Hematopoietic multipotent progenitor cell (in vitro differentiated cells): Measurements from ENCODE around the gene ARID1B. TPM values are rescaled to one million over a fixed set of nuclear protein-coding genes. Genes with fewer than 3 reads are reported as not detected.
"Not testable (repeated sequence)": the region's sequence is repeated elsewhere in the genome, so short reads cannot be mapped to it uniquely, and the experiment has no call there.

Experiments used
- DNase-seq, 3 donors: peaks; one replicate each; pipeline ENCODE4 v3.0.0-alpha.2; 2011 to 2015; ENCODE audit warnings: low read depth in 2 of 3, low spot score in 2 of 3
- total RNA-seq: library from RNA; depleted of rRNA; stranded (reverse); fragments of >200 nt; gene quantifications from one replicate; pipeline ENCODE4 v1.2.3, GENCODE V29; 2012

ARID1B gene
- total RNA-seq, 1 donor = 107 TPM

GRCh38 chr6:157036245-157036711 lies 259.1 kb downstream of the ARID1B start:
- peak in 1 of 3 donors; percentile 65 for DNase-seq

DNA sequence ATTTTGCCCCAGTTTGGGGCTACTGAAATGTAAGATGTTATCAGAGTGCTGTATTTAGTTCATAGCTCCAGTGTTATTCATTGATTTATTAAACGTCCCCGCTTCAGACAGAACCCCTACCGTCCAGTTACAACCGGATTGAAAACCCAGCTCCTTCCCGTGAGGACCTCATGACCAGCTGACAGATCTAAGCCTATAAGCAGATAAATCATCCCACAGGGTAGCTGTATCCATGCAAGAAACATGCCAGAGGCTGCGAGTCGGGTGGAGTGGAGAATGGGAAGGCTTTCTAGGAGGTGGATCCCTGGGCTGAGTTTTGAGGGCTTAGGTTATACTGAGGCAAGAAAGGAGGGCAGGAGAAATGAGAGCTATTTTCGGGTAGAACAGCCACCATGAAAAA lies 260.0 kb downstream of the ARID1B start:
- no peak for DNase-seq

- DNase-seq = no peak
These were observed 261.4 kb downstream of the ARID1B start for GRCh38 chr6:157038610-157039009.

- DNase-seq = not testable (repeated sequence)
These were observed 262.5 kb downstream of the ARID1B start for GRCh38 chr6:157039639-157040038.

GRCh38 chr6:157040191-157040590 lies 263.0 kb downstream of the ARID1B start:
- no peak for DNase-seq

GRCh38 chr6:157045831-157046454 lies 268.8 kb downstream of the ARID1B start:
- no peak for DNase-seq

DNA sequence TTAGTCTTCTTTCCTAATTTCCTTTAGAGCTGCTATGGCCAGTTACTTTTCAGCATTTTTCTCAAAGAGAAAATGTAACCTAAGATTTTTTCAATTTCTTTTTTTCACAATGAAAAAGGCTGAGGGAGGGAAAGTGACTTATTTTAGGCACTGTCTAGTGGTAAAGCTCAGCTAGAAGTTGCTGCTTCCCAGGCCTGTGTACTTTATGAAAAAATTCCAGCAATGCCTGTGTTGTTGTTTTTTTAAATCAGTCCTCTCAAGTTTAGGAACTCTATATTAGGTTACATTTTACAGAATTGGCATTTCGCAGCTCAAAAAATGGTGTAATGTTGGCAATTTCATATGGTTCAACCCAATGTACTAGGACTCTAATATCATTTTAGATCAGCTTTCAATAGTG lies 269.6 kb downstream of the ARID1B start:
- DNase-seq = no peak

DNA sequence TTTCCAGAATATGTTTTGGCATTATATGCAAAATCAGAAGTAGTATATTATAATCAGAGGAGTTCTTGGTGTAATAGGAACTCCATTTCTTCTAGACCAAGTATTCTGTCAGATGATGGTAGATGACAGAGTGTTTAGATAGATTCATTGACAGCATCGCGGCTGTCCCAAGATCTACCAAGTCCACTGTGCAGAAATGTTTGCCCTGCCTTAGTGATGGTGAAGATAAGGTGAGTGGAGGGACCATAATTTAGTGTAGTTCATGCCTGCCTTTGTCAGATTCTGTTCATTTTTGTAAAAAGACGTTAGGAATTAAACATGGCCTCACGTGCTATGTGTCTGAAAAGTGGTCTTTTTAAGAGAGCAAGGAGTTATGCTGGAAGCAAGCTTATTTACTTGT lies 270.1 kb downstream of the ARID1B start:
- DNase-seq = no peak

DNA sequence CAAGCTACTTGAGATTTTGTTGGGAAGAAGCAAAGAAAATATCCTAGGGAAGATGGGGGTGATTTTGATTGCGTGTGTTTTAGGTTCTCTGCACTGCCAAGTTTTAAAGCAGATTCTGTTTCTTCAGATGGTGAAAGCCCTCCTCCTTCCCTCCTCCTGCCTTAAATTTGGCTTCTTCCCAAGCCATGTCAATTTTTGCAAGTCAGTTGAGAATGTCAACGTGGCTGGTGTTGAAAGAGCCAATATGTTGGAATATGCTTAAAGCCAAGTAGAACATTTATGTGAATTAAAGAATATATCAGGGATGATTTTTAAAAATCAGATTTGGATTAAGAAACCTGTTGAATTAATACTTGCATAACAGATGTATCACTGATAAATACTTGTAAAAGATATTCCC lies 270.8 kb downstream of the ARID1B start:
- no peak for DNase-seq

DNA sequence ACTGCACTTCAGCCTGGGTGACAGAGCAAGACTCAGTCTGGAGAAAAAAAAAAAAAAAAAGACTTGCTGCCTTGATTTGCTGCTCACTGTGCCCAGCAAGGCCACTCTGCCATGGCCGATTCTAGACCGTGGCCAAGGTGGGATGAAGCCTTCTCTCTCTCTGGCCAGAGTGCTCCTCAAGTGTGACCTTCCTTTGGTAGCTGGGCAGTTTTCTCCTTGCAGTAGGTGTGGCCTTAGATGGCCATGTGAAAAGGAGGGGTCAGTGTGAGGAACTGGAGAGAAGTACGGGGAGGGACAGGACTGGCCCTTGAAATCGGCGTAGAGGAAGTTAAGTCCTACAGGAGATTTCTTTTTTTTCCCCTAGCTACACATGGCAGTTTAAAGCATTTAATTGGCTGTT lies 272.0 kb downstream of the ARID1B start:
- DNase-seq = no peak

DNA sequence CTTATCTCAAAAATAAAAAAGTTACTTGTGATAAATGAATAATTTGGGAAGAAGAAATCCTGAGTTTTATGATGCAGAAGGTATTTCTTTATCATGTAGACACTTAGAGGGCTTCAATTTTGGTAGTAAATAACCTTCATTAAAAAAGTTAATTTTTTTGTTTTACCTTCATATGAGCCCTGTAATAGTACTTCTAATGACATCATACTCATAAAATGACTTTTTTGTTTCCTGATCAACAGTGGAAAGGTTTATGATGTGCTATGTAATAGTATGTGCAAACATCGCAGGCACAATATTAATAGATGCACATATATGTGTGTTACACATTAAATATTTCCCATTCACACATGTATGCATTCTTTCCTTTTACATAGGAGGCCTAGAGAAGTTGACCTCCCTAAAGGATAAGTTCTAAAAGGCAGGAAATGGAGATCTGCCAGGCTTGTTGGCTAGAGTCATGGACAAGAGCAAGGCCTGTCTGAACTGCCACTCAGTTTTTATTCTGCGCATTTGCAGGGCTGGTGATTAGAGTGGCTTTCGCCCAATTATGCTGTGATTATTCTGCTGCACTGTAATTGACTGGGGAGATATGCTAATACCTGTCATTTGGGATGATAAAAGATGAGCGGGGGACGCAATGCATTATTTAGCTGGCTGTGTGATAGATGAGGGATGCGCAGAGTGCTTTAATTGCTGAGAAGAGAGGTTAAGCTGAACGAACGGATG lies 273.5 kb downstream of the ARID1B start:
- DNase-seq = no peak

- peak; percentile 7 to 70 (median 41) for DNase-seq
These were observed 277.4 kb downstream of the ARID1B start for GRCh38 chr6:157054531-157054979.

DNA sequence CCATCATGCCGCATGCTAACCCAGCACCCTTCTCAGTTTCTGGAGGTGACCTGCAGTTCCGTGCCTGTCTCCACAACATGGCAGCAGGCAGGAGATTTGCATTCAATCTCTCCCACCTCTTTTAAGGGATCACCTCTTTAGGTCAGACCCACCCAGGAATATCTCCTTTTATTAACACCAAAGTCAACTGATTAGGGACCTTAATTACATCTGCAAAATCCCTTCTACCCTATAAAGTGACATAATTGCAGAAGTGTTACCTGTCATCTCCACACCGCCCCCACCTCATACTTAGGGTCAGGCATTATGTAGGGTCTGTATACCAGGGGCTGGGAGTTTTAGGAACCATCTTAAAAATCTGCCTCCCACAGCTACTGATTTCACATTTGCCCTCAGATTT lies 278.7 kb downstream of the ARID1B start:
- DNase-seq = no peak

- no peak for DNase-seq
These were observed 279.1 kb downstream of the ARID1B start for GRCh38 chr6:157056275-157056674.

- DNase-seq = peak in 1 of 3 donors; percentile 36
These were observed 281.4 kb downstream of the ARID1B start for GRCh38 chr6:157058574-157058973.

DNA sequence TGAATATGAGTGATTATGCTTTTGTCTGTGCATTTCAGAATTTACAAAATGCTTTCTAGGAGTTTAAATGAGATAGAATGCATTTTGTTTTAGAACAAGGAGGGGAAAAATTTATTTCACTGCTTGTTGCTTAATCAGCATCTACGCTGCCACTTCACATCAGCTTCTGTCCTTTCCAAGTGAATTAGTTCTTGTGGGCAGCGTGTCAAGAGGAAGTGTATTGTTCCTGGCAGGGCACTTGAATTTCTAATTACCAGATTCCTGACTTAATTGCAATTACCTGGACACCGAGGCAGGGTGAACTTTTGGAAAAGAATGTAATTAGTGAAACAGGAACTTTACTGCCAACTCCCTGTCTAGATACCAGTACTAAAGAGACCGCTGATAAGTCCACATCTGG lies 282.6 kb downstream of the ARID1B start:
- no peak for DNase-seq

DNA sequence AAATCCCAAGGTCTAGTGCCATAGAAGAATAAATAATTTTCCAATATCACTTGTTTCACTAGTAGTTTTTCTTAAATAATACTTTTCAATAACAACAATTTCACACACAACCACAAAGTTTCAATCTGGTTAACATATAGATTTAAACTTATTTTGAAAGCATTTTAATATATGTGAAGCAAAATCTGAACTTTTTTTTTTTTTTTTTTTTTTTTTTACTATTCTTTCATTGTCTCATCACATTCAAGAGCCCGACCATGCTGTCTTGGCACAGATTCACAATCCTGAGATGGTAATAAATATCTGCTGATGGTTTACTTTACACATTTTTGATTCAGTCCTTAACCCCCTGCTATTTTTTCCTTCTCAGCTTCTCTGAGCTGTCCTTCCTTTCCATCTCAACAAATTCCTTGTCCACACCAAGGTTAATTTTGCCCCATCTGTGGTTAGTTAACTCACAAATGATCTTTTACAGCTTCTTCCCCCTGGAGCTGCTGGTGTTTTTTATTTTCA lies 283.3 kb downstream of the ARID1B start:
- DNase-seq = no peak

GRCh38 chr6:157061770-157062594 lies 284.8 kb downstream of the ARID1B start:
- DNase-seq = no peak

DNA sequence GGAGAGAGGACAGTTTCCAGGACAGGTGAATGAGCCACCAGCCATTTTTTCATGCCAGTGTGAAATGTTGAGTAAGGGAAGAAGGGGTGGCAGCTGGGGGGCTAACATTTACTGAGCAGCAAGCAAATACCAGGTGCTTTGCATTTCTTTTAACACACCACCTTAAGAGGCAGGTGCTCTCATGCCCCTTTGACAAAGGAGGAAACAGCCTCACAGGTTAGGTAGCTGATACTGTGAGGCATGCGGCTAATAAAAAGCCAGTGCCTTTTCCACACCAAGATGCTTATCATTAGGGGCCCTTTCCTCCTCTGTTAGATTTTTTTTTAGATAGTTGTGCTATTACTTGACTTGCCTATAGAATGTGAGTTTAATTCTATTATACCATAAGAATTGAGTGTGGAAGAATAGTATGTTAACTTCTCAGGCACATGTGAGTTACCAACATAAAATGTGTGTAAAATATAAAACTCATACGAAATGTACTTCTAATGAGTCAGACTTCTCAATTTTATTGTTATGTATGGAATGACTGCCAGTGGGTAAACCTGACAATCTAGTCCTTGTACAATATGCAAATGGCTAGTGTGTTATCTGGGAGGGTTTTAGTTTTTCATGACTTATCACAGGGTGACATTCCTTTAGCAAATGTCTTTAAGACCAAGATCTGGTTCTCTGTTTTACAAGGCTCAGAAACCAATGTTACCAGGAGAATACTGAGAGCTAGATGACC lies 286.2 kb downstream of the ARID1B start:
- no peak for DNase-seq

GRCh38 chr6:157063923-157064322 lies 286.7 kb downstream of the ARID1B start:
- no peak for DNase-seq
